ENCODE data around the gene SLCO3A1.

Gene SLCO3A1

DNA sequence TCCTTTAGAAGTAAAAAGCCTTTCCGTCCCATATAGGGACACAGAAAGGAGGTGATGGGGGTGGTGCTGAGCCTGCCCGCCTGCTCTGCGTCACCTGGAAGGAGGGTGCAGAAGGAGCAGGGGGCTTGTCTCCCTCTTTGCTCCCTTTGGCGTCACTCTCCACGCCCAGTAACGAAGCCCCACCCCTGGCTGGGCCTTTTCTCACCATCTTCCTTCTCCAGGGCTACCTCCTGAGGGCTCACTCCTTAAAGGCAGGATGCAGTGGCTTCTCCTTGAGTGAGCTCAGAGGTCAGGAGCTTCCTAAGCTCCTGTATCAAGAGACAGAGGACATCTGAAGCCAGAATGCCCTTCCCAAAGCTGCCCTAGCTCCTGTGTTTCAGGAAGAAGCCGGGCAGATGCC, 31.5 kb downstream of the SLCO3A1 start:
- DNase-seq = no peak

DNA sequence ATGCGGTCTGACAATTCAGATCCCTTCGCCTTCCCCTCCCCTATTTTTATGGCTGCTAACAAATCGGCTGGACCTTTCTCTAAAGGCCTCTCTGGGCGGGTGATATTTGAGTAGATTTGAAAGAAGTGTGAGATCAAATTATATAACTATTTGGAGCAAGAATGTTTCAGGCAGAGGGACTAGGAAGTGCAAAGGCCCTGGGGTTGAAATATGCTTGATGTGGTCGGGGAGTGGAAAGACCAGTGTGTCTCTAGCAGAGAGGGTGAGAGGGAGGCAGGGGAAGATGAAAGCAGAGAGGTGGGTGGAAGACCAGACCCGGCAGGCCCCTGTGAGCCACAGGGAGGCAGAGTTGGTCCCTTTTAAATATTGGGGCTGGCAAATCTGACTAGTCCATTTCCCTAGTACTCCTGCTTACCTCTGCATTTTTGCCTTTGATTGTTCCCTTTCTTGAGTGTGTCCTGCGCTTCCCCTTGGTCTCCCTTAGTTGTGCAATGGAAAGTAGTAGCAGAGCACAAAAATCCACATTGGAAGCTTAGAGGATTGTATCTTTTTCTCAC, 32.3 kb downstream of the SLCO3A1 start:
- no peak for DNase-seq

- DNase-seq = no peak
These were observed 33.4 kb downstream of the SLCO3A1 start for GRCh38 chr15:91886878-91887277.

GRCh38 chr15:91887321-91887720, 33.8 kb downstream of the SLCO3A1 start:
- DNase-seq = no peak

DNA sequence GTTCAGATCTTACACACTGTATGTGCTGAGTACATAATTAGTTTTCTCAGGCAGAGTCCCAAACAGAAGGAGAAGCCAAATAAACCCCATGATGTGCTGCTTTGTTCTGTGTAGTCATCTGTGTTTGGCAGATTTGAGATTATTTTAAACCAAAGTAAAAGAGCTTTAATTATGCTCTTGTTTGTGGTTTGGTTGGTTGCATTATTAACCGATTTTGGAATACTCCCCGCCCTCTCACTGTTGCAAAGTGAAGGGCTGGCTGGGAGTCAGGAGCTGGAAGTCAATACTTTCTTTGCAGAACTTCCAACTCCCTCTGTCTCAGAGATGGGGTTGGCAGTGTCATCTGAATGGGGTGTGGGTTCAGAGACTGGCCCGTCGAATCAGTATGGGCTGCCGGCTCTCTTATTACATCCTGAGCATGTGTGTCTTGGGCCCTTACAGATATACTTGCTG, 34.4 kb downstream of the SLCO3A1 start:
- no peak for DNase-seq

DNA sequence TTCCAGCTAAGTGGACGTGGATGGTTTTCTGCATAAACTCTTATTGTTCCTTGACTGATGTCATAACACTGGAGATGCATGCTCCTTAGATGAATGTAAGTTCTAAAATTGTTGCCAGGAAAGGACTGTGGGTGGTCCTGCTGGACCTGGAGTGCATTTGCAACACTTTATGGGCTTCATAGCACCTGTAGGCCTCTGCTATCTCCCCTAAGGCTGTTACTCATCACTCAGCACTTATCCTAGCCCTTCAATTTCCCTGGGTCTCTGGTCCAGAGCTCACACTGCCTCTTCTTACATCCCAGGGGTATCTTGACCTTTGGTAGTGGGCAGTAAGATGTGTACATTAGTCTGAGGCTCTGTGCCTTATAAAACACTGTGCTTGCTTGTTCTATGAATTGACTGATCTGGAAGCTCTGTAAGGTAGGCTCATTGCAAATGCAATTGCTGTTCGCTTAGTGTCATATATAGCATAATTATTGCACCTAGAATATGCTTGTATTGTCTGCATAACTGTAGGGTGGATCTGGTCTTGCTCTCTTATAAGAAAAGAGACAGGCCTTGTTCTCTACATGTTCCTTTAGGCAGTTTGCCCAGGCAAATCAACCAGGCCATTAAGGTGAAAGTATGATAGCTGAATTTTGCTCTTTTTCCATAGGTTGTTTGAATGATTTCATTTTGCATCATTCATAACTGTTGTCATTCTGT, 35.8 kb downstream of the SLCO3A1 start:
- DNase-seq = no peak

GRCh38 chr15:91890614-91891013, 37.1 kb downstream of the SLCO3A1 start:
- peak; percentile 36 for DNase-seq

GRCh38 chr15:91891101-91891500, 37.6 kb downstream of the SLCO3A1 start:
- DNase-seq = no peak

- DNase-seq = no peak
These were observed 38.4 kb downstream of the SLCO3A1 start for GRCh38 chr15:91891788-91892345.

DNA sequence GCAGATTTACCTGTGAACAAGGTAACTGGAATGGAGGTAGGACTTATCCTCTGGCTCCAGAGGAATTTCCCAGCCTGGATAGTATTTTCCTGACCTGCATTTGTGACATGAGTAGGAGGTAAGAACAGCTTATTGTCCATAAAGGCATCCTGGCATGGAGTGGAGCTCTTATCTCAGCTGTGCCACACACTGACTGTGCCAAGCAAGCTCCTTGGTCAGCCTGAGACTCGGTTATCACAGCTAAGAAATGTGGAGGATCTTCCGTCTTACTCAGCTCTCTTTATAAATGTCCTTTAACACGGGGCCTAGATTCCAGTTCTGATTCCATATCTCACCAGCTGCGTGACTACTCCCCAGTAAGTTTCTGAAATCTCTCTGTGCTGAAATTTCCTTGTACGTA, 38.9 kb downstream of the SLCO3A1 start:
- no peak for DNase-seq

DNA sequence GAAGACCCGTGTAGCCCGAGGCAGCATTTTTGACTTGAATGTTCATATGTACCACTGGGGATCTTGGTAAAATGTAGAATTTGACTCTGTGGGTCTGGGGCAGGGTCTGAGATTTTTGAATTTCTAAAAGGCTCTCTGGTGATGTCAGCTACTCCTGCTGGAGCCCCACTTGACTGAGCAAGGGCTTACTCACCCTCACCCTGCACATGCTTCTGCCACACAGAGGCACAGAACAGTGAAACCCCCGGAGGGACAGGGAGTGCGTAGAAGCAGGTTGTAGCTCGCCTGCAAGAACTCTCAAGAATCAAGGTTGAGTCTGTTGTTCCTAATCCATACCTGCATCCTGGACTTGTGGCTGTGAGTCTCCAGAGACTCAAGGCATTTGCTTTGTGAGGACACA, 41.1 kb downstream of the SLCO3A1 start:
- no peak for DNase-seq

DNA sequence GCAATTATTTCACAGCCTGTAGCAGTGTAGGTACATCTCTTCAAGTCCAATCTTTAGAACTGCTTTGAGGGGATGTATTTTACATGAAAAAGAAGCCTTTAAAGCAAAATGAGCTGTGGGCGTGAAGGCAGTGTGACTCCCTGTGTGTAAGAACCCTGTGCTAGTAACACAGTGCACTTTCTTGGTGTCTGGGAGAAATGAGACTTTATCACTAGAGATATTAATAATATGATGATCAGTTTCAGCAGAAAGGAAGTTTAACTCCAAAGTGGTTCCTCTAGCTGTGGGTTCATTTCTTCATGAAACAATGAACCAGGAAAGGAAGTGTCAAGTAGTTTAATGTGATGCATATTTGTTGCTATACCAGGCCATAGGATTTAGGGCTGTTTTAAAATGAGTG, 41.5 kb downstream of the SLCO3A1 start:
- DNase-seq = no peak

DNA sequence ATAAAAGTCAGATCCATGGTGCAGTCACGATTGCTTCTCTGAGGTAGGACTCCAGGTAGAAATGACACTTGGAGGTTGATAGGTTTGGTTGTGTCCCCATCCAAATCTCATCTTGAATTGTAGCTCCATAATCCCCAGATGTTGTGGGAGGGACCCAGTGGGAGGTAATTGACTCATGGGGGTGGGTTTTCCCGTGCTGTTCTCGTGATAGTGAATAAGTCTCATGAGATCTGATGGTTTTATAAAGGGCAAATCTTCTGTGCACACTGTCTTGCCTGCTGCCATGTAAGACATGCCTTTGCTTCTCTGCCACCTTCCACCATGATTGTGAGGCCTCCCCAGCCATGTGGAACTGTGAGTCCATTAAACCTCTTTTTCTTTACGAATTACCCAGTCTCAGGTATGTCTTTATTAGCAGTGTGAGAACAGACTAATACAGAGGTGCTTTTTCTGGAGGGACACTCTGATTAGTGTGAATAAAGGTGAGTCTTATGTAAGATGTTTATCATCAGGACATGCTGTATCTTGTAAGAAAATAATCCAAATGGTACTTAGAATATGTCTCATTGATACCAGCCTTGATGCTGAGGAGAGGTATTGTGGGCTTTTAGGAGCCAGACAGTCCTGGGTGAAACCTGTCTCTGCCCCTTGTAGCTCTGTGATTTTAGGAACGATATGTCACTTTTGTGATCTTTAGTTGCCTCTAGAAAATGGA, 43.0 kb downstream of the SLCO3A1 start:
- DNase-seq = no peak

DNA sequence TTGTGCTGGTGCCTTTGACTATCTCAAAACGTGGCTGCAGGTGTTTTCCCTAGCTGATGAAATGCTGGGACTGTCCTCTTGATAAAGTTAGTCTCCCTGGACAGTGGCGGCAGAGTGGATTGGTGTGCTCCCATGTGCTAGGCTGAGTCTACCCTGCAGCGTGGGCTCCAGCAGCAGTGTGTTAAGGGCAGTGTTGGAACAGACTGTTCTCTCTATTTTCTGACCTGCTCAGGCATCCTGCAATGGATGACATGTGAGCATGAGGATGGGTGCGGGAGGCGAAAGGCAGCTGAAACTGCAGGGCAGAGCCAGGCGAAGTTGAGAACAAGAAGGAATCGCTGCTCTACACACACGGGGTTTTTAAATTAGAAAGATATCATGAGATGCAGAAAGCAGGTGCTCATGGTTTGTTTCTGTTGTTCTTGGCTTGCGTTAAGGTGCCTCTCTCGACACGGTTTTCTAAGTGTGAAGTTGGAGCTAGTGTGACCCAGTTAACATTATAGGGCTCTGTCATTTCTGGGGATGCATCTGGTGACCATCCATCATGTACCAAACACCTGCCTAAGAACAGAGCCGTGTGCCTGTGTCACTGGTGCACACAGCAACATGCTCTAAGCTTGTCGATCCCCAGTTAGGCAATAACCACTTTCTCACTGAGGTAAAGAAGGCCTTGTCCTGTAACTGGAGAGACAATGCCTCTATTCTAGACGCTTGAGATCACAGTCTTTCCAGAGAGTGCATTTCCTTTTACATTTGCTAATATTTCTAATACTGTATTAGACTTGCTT, 44.3 kb downstream of the SLCO3A1 start:
- no peak for DNase-seq

DNA sequence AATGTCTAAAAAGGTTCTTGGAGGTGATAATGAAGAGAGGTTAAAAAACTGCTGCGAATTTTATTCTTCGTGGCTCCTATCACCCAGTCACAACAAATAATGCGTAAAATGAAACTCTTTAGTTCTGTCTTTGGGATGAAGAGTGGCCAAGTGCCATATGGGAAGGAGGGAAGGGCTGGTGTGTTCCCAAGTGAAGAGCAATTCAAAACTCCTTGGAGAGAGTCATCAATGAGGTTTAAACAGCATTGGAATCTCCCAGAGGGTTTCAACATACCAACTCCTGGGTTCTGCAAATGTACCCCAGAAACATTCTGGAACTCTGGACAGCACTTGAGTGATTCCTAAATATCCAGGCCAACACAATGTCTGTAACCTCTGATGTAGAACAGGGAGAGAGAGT, 45.3 kb downstream of the SLCO3A1 start:
- no peak for DNase-seq

DNA sequence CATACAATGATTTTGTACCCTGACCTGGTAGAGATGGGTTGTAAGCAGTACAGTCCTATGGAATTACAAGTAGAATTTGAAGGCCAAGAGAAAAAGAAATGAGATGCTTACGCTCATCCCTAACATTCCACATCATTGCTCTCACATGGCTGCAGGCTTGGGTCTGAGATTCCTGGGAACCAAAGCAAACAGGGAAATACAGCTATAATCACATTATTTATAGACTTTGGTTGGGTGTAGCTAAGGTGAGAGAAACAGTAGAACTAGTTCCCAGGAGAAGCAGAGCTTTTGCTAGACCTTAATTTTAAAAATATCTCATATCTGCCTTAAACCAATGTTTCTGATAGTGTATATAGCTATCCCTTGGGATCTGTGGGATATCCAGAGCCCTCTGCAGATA, 51.4 kb downstream of the SLCO3A1 start:
- DNase-seq = no peak

- no peak for DNase-seq
These were observed 54.9 kb downstream of the SLCO3A1 start for GRCh38 chr15:91908391-91908790.

GRCh38 chr15:91909111-91909510, 55.6 kb downstream of the SLCO3A1 start:
- DNase-seq = no peak

DNA sequence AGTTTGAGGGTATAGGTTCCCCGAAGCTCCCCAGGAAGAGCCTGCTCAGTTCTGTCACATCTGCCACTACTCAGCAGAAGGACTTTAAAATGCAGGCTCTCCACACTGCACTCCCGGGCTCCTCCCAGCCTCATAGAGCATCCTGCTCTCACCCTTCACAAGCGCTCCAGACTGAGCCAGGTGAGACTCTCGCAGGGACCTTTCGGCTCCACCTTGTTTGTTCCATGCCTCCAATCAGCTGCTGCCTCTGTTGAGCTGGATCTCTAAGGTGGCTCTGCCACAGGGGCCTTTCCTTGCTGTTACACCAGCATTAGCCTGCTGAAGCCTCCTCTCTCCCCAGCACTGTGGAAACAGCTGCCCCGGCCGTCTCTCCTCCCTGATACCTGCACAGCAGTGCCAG, 56.1 kb downstream of the SLCO3A1 start:
- DNase-seq = no peak

DNA sequence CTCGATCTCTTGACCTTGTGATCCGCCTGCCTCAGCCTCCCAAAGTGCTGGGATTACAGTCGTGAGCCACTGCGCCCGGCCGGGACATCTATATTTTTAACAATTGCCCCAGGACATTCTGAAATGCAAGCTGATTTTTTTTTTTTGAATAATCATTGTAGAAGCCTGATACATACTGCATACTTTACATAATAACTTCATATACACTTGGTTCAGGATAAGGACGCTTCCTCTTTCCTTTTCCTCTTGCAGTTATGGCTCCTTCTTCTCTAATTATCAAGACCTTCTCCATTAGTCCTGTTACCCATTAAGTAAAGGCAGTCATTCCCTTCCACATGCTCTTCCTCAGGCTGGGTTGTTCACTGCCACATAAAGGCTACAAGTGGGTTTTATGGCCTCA, 58.3 kb downstream of the SLCO3A1 start:
- DNase-seq = no peak

- DNase-seq = no peak
These were observed 58.8 kb downstream of the SLCO3A1 start for GRCh38 chr15:91912336-91912735.

DNA sequence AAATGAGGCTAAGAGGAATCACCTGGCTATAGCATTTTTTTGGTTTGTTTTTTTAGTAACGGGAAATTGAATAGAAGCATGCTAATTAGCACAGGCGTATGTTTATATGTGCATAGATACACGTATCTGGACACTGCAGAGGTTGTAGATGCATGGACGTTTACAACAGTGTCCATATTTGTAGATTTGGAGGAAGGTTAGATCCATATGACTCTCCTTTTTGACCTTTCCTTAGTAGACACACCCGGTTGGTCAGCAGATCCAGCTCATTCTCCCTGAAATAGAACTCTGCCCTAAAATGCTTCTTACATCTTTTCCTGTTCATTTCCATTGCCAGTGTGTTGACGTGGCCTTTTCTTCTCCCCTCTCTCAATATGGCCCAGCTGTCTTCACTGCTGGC, 60.1 kb downstream of the SLCO3A1 start:
- DNase-seq = no peak

DNA sequence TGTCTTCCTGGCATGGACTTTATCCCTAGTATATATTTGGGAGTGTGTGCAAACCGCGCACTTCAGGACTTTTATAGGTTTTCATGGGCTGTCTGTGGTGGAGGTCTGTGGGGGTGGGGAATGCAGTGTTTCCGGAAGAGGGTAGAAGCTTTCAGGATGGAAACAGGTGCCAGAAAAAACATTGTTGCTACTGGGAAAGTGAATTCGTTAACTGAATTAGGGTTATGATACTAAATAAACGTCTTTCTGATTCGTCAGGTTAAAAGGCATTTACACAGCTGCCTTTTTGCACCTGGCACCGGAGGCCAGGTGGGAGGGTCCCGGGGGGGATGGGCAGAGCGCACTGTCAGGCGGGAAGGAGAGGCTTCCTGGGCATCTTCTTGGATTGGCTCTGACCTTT, 62.1 kb downstream of the SLCO3A1 start:
- no peak for DNase-seq

All from T1000 (cell line).